Spleen (tissue), 11 donors: Measurements from ENCODE around the gene RBM38. TPM values are rescaled to one million over a fixed set of nuclear protein-coding genes. Genes with fewer than 3 reads are reported as not detected.
A peak's percentile ranks its signal among the peaks of the same experiment; 100 is the strongest.

Source experiments
- DNase-seq: peaks from one replicate; pipeline ENCODE4 v3.0.0-alpha.2; 2020
- H3K27ac ChIP-seq, 8 donors: fragments of 200-600 bp; sonication (generic) in 7 of 8; 1 replicate in 4 of 8; 2 replicates in 4 of 8; pipeline versions ENCODE4 v1.5.0 to v1.8.0; 2016 to 2021; ENCODE audit warnings: inconsistent platforms in 4 of 8, mild to moderate bottlenecking in 4 of 8, moderate library complexity in 1 of 8
- H3K27me3 ChIP-seq, 7 donors: fragments of 200-600 bp; sonication (generic) in 6 of 7; replicated peaks in 1 of 7; 1 replicate in 4 of 7; 2 replicates in 3 of 7; pipeline versions ENCODE4 v1.5.0 to v1.8.0; 2016 to 2021; ENCODE audit warnings: inconsistent platforms in 3 of 7, mild to moderate bottlenecking in 1 of 7
- H3K36me3 ChIP-seq, 6 donors: fragments of 200-600 bp; sonication (generic) in 5 of 6; 1 replicate in 4 of 6; 2 replicates in 2 of 6; pipeline versions ENCODE4 v1.5.0 to v1.8.0; 2016 to 2021; ENCODE audit warnings: inconsistent platforms in 2 of 6
- H3K4me1 ChIP-seq, 6 donors: fragments of 200-600 bp; sonication (generic) in 5 of 6; 1 replicate in 3 of 6; 2 replicates in 3 of 6; pipeline versions ENCODE4 v1.5.0 to v1.8.0; 2016 to 2021; ENCODE audit warnings: inconsistent platforms in 3 of 6
- H3K4me3 ChIP-seq, 8 donors: fragments of 200-600 bp; sonication (generic) in 7 of 8; 1 replicate in 4 of 8; 2 replicates in 4 of 8; pipeline versions ENCODE4 v1.5.0 to v1.8.0; 2016 to 2021; ENCODE audit warnings: inconsistent platforms in 4 of 8, mild to moderate bottlenecking in 4 of 8, moderate library complexity in 2 of 8
- H3K9me3 ChIP-seq, 8 donors: fragments of 200-600 bp; sonication (generic) in 7 of 8; 1 replicate in 4 of 8; 2 replicates in 4 of 8; pipeline versions ENCODE4 v1.5.0 to v1.8.0; 2016 to 2021; ENCODE audit warnings: inconsistent platforms in 4 of 8
- CTCF ChIP-seq, 11 experiments: fragments of 200-600 bp in 7 of 11; fragments of 450-650 bp in 4 of 11; sonication (generic) in 4 of 11; IDR thresholded peaks in 8 of 11; conservative IDR thresholded peaks in 3 of 11; 1 replicate in 7 of 11; 2 replicates in 4 of 11; pipeline versions ENCODE4 v1.4.0 to v1.8.0; 2016 to 2021; ENCODE audit warnings: antibody characterized with exemption in 11 of 11, inconsistent platforms in 4 of 11, mild to moderate bottlenecking in 1 of 11
- POLR2A ChIP-seq, 3 donors: fragments of 450-650 bp; IDR thresholded peaks; one replicate each; pipeline ENCODE4 v1.5.1; 2017; ENCODE audit warnings: antibody characterized with exemption in 3 of 3, mild to moderate bottlenecking in 1 of 3
- POLR2AphosphoS5 ChIP-seq, 3 donors: sonication (generic); formaldehyde crosslinking; IDR thresholded peaks; one replicate each; pipeline ENCODE4 v1.5.1; 2017; ENCODE audit warnings: antibody characterized with exemption in 3 of 3
- WGBS, 5 donors: extraction: QIAGEN DNeasy Blood & Tissue Kit in 3 of 5; methylation state at CpG; one replicate each; pipeline versions ENCODE4 v1.1.5 to v1.1.7; 2013 to 2018; 5-methylcytosine and 5-hydroxymethylcytosine counted together
- intact Hi-C: fragments of 100-400 bp; cut with DNase I; formaldehyde crosslinking; loops from one replicate; pipeline ENCODE4 v1.15.0; 2023; ENCODE audit warnings: low total_unique reads
- polyA plus RNA-seq, 3 donors: library from polyadenylated mRNA; stranded (reverse); fragments of 200-250 nt; gene quantifications; one replicate each; pipeline ENCODE4 v1.2.1, GENCODE V29; 2013
- total RNA-seq, 7 donors: library from RNA; depleted of rRNA in 3 of 7; stranded (reverse); fragments of >200 nt in 3 of 7; fragmentation: NEBNext Ultra II Directional in 4 of 7; extraction: Animal tissue kit (Norgen Biotek cat#: 25700) in 4 of 7; gene quantifications; one replicate each; pipeline versions ENCODE4 v1.1.0 to v1.2.1, GENCODE V29; 2016 to 2021
- donor health status: healthy with polysubstance abuse.
- donor health status: DM: no; HTN: no; CAD: no; lungs with moderate emphysema.
- donor health status: DM: no; HTN: no; CAD: no.
- donor health status: Bipolar disorder and iron deficiency.
- donor health status: healthy.
- donor health status: DM: no; HTN: no; CAD: no.
- donor health status: DM: yes; HTN: yes; CAD: no.

The RBM38 gene
- total and polyA plus RNA-seq, 10 donors = 48.6 to 120 (median 65.8) TPM

GRCh38 chr20:57420571-57421252 lies 29.5 kb downstream of the RBM38 start:
- no peaks in the 10 kb centered on the region for H3K27me3 ChIP-seq
- intact Hi-C loops = no loop called here
- H3K9me3 ChIP-seq = no peaks in the 10 kb centered on the region
- WGBS, 5 donors = 84 to 89% (median 86%) methylated on average over 18 to 20 of the region's 20 CpGs
- no peaks in the 10 kb centered on the region for H3K36me3 ChIP-seq
- no peak overlapping the region for H3K4me3 ChIP-seq
- peak; percentile 63 for DNase-seq
- TF ChIP-seq CTCF (IDR thresholded peaks at IDR 0.05 in 8 of 11, conservative IDR thresholded peaks at IDR 0.05 in 3 of 11) = no peak
- TF ChIP-seq POLR2AphosphoS5 (IDR thresholded peaks at IDR 0.05) = no peak
- no peak for TF ChIP-seq POLR2A (IDR thresholded peaks at IDR 0.05)
- H3K4me1 ChIP-seq = peaks cover 5 to 26% (median 11%) of the 10 kb centered on the region in 6 donors
- H3K27ac ChIP-seq = no peak overlapping the region

GRCh38 chr20:57421253-57422220 lies 30.3 kb downstream of the RBM38 start:
- H3K4me3 ChIP-seq = no peak overlapping the region
- WGBS, 5 donors = 90 to 93% (median 92%) methylated on average over 21 to 26 of the region's 26 CpGs
- no peaks in the 10 kb centered on the region for H3K27me3 ChIP-seq
- H3K4me1 ChIP-seq = peaks cover 5 to 34% (median 18%) of the 10 kb centered on the region in 6 donors
- H3K27ac ChIP-seq = no peak overlapping the region
- TF ChIP-seq CTCF (IDR thresholded peaks at IDR 0.05 in 8 of 11, conservative IDR thresholded peaks at IDR 0.05 in 3 of 11) (no peak), POLR2AphosphoS5 (IDR thresholded peaks at IDR 0.05) (no peak)
- no peaks in the 10 kb centered on the region for H3K9me3 ChIP-seq
- no peaks in the 10 kb centered on the region for H3K36me3 ChIP-seq
- DNase-seq = peak; percentile 65
- intact Hi-C loops = no loop called here

- peaks cover 5 to 39% (median 20%) of the 10 kb centered on the region in 6 donors for H3K4me1 ChIP-seq
- WGBS, 5 donors = 60 to 86% (median 82%) methylated on average over 6 to 7 of the region's 7 CpGs
- peak; percentile 32 for DNase-seq
- intact Hi-C loops = no loop called here
- H3K36me3 ChIP-seq = no peaks in the 10 kb centered on the region
- H3K27ac ChIP-seq = no peak overlapping the region
- no peaks in the 10 kb centered on the region for H3K27me3 ChIP-seq
- no peaks in the 10 kb centered on the region for H3K9me3 ChIP-seq
- H3K4me3 ChIP-seq = no peak overlapping the region
- TF ChIP-seq CTCF (IDR thresholded peaks at IDR 0.05 in 8 of 11, conservative IDR thresholded peaks at IDR 0.05 in 3 of 11) = no peak
- no peak for TF ChIP-seq POLR2AphosphoS5 (IDR thresholded peaks at IDR 0.05)
- TF ChIP-seq POLR2A (IDR thresholded peaks at IDR 0.05) = no peak
Observed at GRCh38 chr20:57422254-57422653, 31.1 kb downstream of the RBM38 start.
